ENCODE data around the gene DNAAF3.

DNA sequence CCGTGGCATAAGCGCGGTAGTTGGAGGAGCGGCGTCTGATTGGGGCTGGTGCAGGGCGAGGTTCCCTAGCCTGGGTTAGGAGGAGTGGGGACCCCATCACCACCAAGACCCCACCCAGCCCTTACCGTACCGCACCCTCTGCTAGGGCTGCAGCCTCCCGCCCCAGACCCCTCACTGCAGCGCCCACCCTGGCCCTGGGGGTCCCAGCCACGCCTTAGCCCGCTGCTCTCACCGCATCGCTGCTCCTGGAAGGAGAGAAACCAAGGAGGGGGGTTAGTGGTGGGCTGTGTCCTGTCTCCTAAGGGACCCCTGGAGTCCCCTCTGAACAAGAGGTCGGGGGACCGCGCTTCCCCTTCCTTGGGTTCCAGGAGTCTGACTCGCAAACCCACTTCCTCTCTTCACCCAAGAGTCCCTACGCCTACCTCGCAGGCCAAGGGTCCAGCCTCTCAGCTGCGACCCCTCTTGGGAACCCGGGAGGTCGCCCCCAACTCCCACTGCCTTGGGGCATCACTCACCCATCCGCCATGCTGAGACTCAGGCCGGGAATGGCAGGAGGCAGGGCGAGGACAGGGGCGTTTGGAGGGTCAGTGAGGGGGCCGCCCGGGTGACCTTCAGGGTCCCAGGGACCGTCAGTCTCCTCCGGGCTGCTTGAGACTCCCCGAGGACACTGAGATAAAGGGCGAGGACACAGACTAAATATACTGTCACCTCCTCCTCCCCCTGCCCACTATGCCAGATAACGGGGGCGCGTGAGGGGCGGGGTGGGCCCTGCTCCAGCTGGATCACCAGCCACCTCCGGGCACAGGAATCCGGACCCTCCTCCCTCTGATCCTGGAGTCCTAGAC lies 9.1 kb downstream of the DNAAF3 start, which contains the start of gene TNNI3:
- TF ChIP-seq POLR2A (IDR thresholded peaks at IDR 0.05; ENCODE audit: low read depth, low read length) (no peak), TAF1 (IDR thresholded peaks at IDR 0.05; ENCODE audit: borderline replicate concordance, low read depth, low read length) (no peak)
